ENCODE results near the gene PPP2R2D. TPM values are rescaled to one million over a fixed set of nuclear protein-coding genes. Genes with fewer than 3 reads are reported as not detected.

The PPP2R2D gene
- total RNA-seq, 4 donors from 2014 or later: 38.2 to 49.7 (median 41.0) TPM

GRCh38 chr10:131902691-131903090 is 1.9 kb downstream of the PPP2R2D start:
- DNase-seq (ENCODE audit: extremely low spot score): no peak
- Histone ChIP-seq H3K4me1 (peaks cover 54 to 68% (median 64%) of the 10 kb centered on the region in 4 donors), H3K27ac (replicated peaks in 1 of 4) (no peak overlapping the region), H3K27me3 (peaks cover 0 to 20% (median 6%) of the 10 kb centered on the region in 4 donors), H3K9me3 (no peaks in the 10 kb centered on the region), H3K36me3 (peaks cover 0 to 13% (median 7%) of the 10 kb centered on the region in 4 donors), H3K4me3 (peak overlapping the region in 3 of 4 donors; percentile 76 to 96 (median 81))
- intact Hi-C loops (cut with DNase I): loop anchor here (5.0 kb wide), 1 partner anchor 80 kb away; the partner anchor contains the start of gene BNIP3
- 93% methylated on average over 8 of the region's 9 CpGs for WGBS
- TF ChIP-seq CTCF (IDR thresholded peaks at IDR 0.05): no peak
- no peak for TF ChIP-seq EP300 (IDR thresholded peaks at IDR 0.05)
- TF ChIP-seq POLR2A (IDR thresholded peaks at IDR 0.05; ENCODE audit: low read depth): no peak
- TF ChIP-seq POLR2AphosphoS5 (IDR thresholded peaks at IDR 0.05): no peak

GRCh38 chr10:131905267-131905571 is 4.4 kb downstream of the PPP2R2D start:
- TF ChIP-seq POLR2AphosphoS5 (IDR thresholded peaks at IDR 0.05): no peak
- Histone ChIP-seq H3K36me3 (peaks cover 0 to 19% (median 9%) of the 10 kb centered on the region in 4 donors), H3K4me1 (peaks cover 59 to 81% (median 79%) of the 10 kb centered on the region in 4 donors), H3K27me3 (no peaks in the 10 kb centered on the region), H3K27ac (replicated peaks in 1 of 4) (no peak overlapping the region), H3K4me3 (no peak overlapping the region), H3K9me3 (no peaks in the 10 kb centered on the region)
- no peak for DNase-seq (ENCODE audit: extremely low spot score)
- 83% methylated on average over 5 of the region's 5 CpGs for WGBS
- intact Hi-C loops (cut with DNase I): no loop called here

- intact Hi-C loops (cut with DNase I): no loop called here
- no peak for TF ChIP-seq POLR2AphosphoS5 (IDR thresholded peaks at IDR 0.05)
- no peak for TF ChIP-seq CTCF (IDR thresholded peaks at IDR 0.05)
- TF ChIP-seq POLR2A (IDR thresholded peaks at IDR 0.05; ENCODE audit: low read depth): no peak
- no peak for TF ChIP-seq EP300 (IDR thresholded peaks at IDR 0.05)
- Histone ChIP-seq H3K36me3 (peaks cover 0 to 19% (median 9%) of the 10 kb centered on the region in 4 donors), H3K4me1 (peaks cover 59 to 84% (median 78%) of the 10 kb centered on the region in 4 donors), H3K4me3 (no peak overlapping the region), H3K27ac (replicated peaks in 1 of 4) (no peak overlapping the region), H3K27me3 (no peaks in the 10 kb centered on the region), H3K9me3 (no peaks in the 10 kb centered on the region)
- no peak for DNase-seq (ENCODE audit: extremely low spot score)
- 86% methylated on average over 17 of the region's 17 CpGs for WGBS
Measured at GRCh38 chr10:131905603-131906268, 4.9 kb downstream of the PPP2R2D start.

- no peak overlapping the region for H3K27ac ChIP-seq (replicated peaks in 1 of 4)
- intact Hi-C loops (cut with DNase I): no loop called here
- H3K4me1 ChIP-seq: peaks cover 63 to 90% (median 83%) of the 10 kb centered on the region in 4 donors
- no peaks in the 10 kb centered on the region for H3K27me3 ChIP-seq
- no peak for DNase-seq (ENCODE audit: extremely low spot score)
- peaks cover 0 to 19% (median 9%) of the 10 kb centered on the region in 4 donors for H3K36me3 ChIP-seq
- WGBS: 78% methylated on average over 1 of the region's 1 CpG
- H3K9me3 ChIP-seq: no peaks in the 10 kb centered on the region
- no peak for TF ChIP-seq POLR2AphosphoS5 (IDR thresholded peaks at IDR 0.05)
- TF ChIP-seq EP300 (IDR thresholded peaks at IDR 0.05): no peak
- TF ChIP-seq CTCF (IDR thresholded peaks at IDR 0.05): no peak
- no peak for TF ChIP-seq POLR2A (IDR thresholded peaks at IDR 0.05; ENCODE audit: low read depth)
- no peak overlapping the region for H3K4me3 ChIP-seq
Measured at GRCh38 chr10:131906269-131906639, 5.4 kb downstream of the PPP2R2D start.

GRCh38 chr10:131907679-131908078 is 6.9 kb downstream of the PPP2R2D start:
- WGBS: 83% methylated on average over 8 of the region's 8 CpGs
- Histone ChIP-seq H3K36me3 (peaks cover 0 to 31% (median 14%) of the 10 kb centered on the region in 4 donors), H3K9me3 (no peaks in the 10 kb centered on the region), H3K27me3 (no peaks in the 10 kb centered on the region), H3K27ac (replicated peaks in 1 of 4) (no peak overlapping the region), H3K4me3 (no peak overlapping the region), H3K4me1 (peaks cover 59 to 82% (median 78%) of the 10 kb centered on the region in 4 donors)
- no peak for DNase-seq (ENCODE audit: extremely low spot score)
- intact Hi-C loops (cut with DNase I): no loop called here
- no peak for TF ChIP-seq POLR2A (IDR thresholded peaks at IDR 0.05; ENCODE audit: low read depth)
- no peak for TF ChIP-seq CTCF (IDR thresholded peaks at IDR 0.05)
- no peak for TF ChIP-seq POLR2AphosphoS5 (IDR thresholded peaks at IDR 0.05)
